Uterus (tissue), 2 donors: ENCODE measurements around the gene ALG14.

Source experiments
- POLR2A ChIP-seq, 2 donors: fragments of 450-650 bp; IDR thresholded peaks; one replicate each; pipeline ENCODE4 v1.6.1; 2016; ENCODE audit warnings: antibody characterized with exemption in 2 of 2, mild to moderate bottlenecking in 1 of 2, moderate library complexity in 1 of 2
- TF ChIP-seq, protein P1 (sequence below), 4 experiments: fragments of 200-600 bp in 2 of 4; fragments of 450-650 bp in 2 of 4; sonication (generic) in 2 of 4; IDR thresholded peaks; one replicate each; pipeline ENCODE4 v1.5.1; 2016 to 2019; ENCODE audit warnings: antibody characterized with exemption in 4 of 4, mild to moderate bottlenecking in 2 of 4, moderate library complexity in 1 of 4

DNA sequence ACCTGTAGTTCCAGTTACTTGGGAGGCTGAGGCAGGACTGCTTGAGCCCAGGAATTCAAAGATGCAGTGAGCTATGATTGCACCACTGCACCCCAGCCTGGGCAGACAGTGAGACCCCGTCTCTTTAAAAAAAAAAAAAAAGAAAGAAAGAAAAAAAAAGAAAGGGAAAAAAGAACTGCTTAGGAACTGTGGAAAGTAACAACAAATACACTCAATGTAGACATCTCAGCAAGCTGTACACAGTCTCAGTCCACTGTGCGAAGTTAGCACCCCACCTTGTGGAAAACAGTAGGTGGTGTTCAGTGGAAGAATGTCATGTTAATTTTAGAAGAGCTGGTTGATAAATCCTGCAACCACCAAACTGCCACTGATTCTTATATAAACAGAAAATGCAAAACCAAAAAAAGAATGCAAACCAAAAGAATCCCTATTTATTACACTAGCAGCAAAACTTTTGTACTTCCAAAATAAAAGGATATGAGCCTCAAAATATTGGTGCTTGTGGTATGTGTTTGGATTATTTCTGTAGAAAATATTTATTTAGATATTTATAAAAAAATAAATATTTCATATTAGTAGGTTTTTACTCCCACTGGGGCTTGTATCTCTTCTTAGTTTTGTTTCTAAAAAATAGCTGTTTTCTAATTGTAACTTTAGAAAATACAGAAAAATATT is 31.1 kb downstream of the ALG14 start:
- TF ChIP-seq, protein P1, sequence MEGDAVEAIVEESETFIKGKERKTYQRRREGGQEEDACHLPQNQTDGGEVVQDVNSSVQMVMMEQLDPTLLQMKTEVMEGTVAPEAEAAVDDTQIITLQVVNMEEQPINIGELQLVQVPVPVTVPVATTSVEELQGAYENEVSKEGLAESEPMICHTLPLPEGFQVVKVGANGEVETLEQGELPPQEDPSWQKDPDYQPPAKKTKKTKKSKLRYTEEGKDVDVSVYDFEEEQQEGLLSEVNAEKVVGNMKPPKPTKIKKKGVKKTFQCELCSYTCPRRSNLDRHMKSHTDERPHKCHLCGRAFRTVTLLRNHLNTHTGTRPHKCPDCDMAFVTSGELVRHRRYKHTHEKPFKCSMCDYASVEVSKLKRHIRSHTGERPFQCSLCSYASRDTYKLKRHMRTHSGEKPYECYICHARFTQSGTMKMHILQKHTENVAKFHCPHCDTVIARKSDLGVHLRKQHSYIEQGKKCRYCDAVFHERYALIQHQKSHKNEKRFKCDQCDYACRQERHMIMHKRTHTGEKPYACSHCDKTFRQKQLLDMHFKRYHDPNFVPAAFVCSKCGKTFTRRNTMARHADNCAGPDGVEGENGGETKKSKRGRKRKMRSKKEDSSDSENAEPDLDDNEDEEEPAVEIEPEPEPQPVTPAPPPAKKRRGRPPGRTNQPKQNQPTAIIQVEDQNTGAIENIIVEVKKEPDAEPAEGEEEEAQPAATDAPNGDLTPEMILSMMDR (IDR thresholded peaks at IDR 0.05) = peak; percentile 87 to 94 (median 90)
- TF ChIP-seq POLR2A (IDR thresholded peaks at IDR 0.05) = no peak
